Stimulated activated CD8-positive, alpha-beta memory T cell treated with anti-CD3 and anti-CD28 coated beads, Interleukin-12 subunit alpha, Interleukin-12 subunit beta, amount 100 ng/mL, for 1 hour (primary cell): Measurements from ENCODE around the gene DAO.

Experiments
- DNase-seq: peaks from one replicate; pipeline ENCODE4 v3.0.0-alpha.2; 2020; ENCODE audit warnings: low read depth

Gene DAO

DNA sequence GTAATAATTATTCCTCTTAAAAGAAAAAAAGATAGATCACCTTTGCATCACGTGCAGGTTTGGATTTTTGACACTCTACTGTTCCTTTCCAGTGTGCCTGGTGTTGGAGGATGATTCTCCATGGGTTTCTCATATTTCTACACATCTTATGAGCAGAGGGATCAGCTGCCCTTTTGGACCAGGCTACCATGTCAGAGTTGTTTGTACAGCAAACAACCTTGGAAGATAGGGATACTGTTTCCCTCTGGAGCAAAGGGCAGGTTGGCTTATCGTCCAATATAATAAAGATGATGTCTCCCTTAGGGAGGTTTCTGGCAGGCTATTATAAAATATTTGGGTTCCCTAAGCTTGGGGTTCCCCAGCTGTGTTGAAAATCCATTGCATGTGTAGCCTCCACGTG lies 42.1 kb downstream of the DAO start:
- no peak for DNase-seq

DNA sequence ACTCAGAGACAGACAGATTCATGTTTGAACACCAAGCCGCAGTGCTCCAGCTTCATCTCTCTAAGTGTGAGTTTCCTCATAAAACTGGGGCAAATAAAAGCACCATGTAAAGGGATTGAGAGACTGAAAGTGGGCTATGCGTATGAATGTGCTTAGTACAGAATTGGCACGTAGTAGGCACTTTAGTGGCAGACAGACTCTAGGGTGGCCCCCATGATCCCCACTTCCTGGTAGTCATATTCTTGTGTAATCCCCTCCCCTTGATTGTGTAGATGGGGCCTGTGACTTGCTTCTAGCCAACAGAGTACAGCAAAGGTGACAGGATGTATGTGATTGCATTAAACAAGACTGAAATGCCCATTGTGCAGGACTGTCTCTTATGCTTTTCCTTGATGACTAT lies 43.0 kb downstream of the DAO start:
- no peak for DNase-seq

DNA sequence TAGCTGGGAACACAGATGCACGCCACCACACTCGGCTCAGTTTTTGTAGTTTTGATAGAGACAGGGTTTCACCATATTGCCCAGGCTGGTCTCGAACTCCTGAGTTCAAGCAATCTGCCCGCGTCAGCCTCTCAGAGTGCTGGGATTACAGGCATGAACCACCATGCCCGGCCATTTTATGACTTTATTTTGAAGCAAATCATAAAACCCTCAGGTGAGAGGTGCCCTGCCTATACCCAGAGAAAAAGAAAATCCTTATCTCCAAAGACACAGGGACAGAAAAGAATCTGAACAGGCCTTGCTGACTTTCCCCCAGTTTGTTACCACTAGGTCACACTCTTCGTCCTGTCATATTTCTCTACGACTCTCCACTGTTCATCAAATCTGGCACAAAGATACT lies 48.8 kb downstream of the DAO start:
- DNase-seq: no peak

DNA sequence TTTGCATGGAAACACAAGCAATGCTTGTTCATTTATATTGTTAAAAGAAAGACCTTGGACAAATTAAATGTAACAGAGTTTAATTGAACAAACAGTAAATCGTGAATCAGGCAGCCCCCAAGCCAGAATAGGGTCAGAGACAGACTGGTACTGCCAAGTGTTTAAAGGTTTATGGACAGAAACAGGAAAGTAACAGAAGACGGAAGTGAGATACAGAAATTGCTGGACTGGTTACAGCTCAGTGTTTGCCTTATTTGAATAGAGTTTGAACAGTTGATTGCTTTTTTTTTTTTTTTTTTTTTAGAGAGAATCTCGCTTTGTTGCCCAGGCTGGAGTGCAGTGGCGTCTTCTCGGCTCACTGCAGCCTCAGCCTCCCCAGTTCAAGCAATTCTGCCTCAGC lies 50.3 kb downstream of the DAO start:
- DNase-seq: no peak

DNA sequence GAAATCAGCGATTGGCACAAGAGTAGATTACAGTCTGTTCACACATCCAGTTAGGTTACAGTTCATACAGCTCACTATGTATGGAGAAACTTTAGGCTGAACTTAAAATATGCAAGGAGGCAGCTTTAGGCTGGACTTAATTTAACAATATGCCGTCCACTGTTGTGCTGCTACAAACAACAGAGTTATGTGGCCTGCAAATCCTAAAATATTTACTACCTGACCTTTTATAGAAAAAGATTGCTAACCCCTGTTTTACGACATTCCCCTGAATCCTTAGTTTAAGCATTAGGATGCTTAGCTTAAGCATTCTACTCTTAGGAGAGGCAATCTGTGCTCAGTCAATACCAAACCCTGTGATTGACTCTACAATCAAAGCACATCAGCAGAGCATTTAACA lies 50.9 kb downstream of the DAO start:
- DNase-seq: no peak

DNA sequence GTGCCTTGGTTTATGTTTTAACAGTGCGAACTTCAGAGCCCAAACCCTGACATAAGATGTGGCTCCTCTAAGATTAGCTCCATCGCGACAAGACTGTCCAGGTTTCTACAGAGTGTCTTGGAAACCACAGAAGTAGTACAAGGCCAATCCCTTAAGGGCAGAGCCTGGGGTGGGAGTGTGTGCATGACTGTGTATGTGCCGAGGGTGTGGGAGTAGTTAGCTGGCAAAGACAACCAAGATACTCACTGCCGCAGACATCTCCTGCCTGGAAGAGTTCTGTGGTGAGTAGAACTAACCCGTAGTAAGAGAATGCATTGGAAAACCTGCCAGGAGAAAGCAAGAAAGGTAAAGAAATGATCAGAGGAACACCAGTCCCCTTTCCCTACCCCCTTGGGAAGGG lies 54.1 kb downstream of the DAO start:
- DNase-seq: no peak

DNA sequence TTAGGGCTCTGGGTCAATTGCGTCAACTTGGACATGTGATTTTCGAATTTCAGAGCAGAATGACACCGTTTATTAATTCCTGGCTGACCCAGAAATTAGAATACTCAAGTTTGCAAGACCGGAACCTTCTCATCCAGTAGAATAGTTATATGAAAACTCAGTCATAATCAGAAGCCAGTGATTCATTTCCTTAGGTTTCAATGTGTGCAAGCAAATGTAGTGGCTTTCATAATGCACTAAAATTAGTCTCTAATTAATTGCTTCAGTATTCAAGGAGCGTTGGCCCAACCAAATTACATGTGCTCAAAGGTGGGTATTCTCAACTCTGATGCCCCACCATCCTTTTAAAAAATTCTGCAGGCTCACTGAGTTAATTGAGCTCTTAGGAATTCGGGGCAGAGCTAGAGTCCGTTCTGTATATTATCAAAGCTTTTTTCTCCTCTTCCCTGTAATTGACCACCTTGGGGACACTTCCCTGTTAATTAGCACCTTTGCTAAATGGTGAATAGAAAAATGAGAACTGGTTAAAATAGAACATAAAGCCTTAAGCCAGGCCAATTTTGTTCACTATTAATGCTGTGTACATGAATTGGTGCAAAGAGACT lies 55.4 kb downstream of the DAO start:
- no peak for DNase-seq

DNA sequence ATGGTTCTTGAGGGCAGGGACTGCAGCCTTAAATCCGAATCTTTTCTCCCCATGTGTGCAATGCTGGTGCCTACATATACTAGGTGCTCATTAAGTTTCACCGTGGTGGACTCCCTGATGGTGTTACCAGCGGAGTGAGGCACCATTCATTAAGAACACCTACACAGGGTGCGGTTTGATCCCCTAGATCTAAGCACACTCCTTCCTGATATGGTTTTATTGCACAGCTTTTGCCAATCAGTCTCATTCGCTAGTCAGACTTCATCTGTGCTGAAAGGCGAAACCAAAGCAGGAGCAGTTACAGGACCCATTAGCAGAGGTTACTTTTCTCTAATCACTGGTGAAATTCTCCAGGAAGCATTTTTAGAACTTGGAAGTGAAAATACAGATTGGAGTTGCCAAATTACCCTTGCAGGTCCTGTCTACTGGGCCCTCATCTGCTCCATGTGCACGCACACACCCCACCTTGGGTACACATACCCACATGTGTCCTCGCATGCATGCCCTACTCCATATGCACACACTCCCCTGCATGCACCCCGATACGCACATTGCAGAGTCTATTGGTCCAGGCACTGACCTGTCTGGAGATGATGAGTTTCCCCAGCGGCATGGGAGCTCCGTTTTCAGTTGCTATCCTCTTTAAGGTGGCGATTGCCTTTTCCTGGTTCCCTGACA lies 58.5 kb downstream of the DAO start:
- no peak for DNase-seq

DNA sequence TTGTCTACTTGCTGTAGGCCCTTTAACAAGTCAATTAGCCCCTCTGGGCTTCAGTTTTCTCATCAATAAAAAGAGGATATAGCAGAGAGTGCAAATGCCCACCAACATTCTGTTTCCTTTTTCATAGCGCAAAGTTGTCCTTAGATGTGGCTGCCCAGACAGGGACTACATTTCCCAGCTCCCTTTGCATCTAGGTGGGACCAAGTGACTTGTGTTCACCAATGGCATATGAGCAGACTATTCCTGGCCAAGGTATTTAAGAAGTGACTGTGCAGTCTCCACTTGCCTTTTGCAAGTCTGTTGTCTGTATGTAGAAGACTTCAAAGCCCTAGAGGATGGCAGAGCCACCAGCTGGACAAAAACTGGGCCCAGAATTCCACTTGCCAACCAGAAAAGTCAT lies 59.7 kb downstream of the DAO start:
- DNase-seq: no peak

DNA sequence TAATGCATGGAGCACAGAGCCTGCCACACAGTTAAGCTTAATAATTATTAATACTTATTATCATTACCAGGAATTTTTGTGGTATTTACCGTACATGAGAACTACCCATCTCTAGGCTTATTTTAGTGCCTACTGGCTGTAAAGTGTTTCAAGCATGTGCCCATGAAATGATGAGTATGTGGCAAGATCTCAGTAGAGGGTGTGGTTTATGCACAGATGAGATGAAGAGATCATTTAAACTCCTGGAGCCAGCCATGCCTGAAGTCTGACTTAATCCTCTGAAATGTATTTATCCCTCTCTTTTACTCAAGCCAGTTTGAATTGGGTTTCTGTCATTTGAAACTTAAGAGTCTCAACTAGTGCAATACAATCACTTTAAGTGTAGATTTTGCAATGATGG lies 60.2 kb downstream of the DAO start:
- DNase-seq: no peak

DNA sequence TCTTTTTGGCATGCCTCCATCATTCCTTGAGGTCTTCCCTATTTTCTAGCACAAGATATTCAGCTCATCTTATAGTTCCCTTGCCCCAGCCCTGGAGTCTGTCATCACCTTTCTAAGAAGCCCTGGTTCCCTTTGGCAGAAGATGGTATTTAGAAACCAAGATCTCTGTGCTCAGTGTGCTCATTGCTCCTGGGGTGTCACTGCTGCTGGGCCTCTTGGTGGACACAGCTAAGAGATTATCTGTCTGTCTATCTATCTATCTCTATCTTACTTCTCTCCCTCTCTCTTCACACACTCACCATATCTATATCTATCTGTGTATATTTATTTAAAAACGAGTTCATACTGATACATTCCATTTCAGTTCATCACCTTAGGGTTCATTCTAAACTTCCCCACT lies 67.2 kb downstream of the DAO start:
- no peak for DNase-seq

DNA sequence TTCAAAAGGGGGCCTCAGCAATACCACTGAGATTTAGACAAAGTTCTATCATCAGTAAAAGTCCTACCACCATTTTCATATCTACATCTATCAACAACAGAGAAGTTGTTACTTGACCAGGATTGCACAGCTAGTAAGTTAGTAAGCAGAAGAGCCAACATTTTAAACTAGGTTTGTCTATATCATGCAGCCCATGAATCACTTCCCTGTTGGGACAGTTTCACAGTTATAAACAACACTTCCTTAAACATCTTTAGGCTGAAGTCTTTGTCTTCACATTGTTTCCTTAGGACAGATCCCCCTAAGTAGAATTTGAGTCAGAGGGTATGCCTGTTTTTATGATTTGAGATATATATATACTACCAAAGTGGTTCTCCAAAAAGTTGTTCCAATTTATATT lies 68.5 kb downstream of the DAO start:
- DNase-seq: no peak

DNA sequence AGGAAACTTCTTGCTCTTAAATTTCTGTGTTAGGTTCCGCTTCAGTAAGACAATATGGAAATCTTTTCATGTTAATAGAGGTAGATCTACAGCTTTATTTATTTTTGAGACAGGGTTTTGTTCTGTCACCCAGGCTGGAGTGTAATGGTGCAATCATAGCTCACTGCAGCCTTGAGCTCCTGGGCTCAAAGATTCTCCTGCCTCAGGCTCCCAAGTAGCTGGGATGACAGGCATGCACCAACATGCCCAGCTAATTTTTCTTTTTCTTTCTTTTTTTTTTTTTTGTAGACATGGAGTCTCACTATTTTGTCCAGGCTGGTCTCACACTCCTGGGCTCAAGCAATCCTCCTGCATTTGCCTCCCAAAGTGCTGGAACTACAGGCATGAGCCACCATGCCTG lies 70.1 kb downstream of the DAO start:
- no peak for DNase-seq
